WERI-Rb-1 (cell line): ENCODE measurements around the gene IL1RAPL1.
"Not testable (repeated sequence)": the region's sequence is repeated elsewhere in the genome, so short reads cannot be mapped to it uniquely, and the experiment has no call there.

ENCODE experiments used
- DNase-seq: peaks from one replicate; pipeline ENCODE4 v3.0.0-alpha.2; 2020
- H3K27ac ChIP-seq: fragments of 250-450 bp; sonication (Bioruptor Pico); 2 replicates; pipeline ENCODE4 v1.5.1; 2020; ENCODE audit warnings: mild to moderate bottlenecking, moderate library complexity
- H3K27me3 ChIP-seq: fragments of 250-450 bp; sonication (Bioruptor Pico); 2 replicates; pipeline ENCODE4 v1.5.1; 2021; ENCODE audit warnings: mild to moderate bottlenecking, low read depth, moderate library complexity; ENCODE audit not compliant: insufficient read depth, severe bottlenecking
- H3K36me3 ChIP-seq: fragments of 250-450 bp; sonication (Bioruptor Pico); 2 replicates; pipeline ENCODE4 v1.5.1; 2020; ENCODE audit warnings: mild to moderate bottlenecking, moderate library complexity
- H3K4me3 ChIP-seq: 2 replicates; pipeline ENCODE4 v1.5.1; 2011; ENCODE audit warnings: low read depth, mild to moderate bottlenecking, control low read depth, low read length
- H3K9me3 ChIP-seq: fragments of 250-450 bp; sonication (Bioruptor Pico); 2 replicates; pipeline ENCODE4 v1.5.1; 2021; ENCODE audit warnings: mild to moderate bottlenecking, moderate library complexity; ENCODE audit not compliant: severe bottlenecking
- CTCF ChIP-seq: IDR thresholded peaks from 2 replicates; pipeline ENCODE4 v1.5.1; 2011; ENCODE audit warnings: low read depth, mild to moderate bottlenecking, control low read depth, inconsistent platforms, low read length

IL1RAPL1 gene

GRCh38 chrX:29318012-29318411 is 730.8 kb downstream of the IL1RAPL1 start:
- TF ChIP-seq CTCF: no peak
- DNase-seq: no peak
- Histone ChIP-seq H3K36me3 (no peaks in the 10 kb centered on the region), H3K4me3 (no peak overlapping the region), H3K9me3 (no peaks in the 10 kb centered on the region), H3K27me3 (peaks cover 4% of the 10 kb centered on the region), H3K27ac (no peak overlapping the region)

GRCh38 chrX:29332429-29332828 is 745.2 kb downstream of the IL1RAPL1 start:
- not testable (repeated sequence) for H3K27ac ChIP-seq, H3K9me3 ChIP-seq, DNase-seq, H3K36me3 ChIP-seq, H3K27me3 ChIP-seq, H3K4me3 ChIP-seq

- not testable (repeated sequence) for H3K36me3 ChIP-seq, H3K27ac ChIP-seq, H3K27me3 ChIP-seq, H3K4me3 ChIP-seq, H3K9me3 ChIP-seq, DNase-seq
These were observed 745.8 kb downstream of the IL1RAPL1 start for GRCh38 chrX:29333091-29333490.

- TF ChIP-seq CTCF: no peak
- Histone ChIP-seq H3K36me3 (no peaks in the 10 kb centered on the region), H3K27ac (no peak overlapping the region), H3K4me3 (no peak overlapping the region), H3K9me3 (no peaks in the 10 kb centered on the region), H3K27me3 (no peaks in the 10 kb centered on the region)
- no peak for DNase-seq
These were observed 761.0 kb downstream of the IL1RAPL1 start for GRCh38 chrX:29348288-29348687.

- no peak for DNase-seq
- Histone ChIP-seq H3K9me3 (no peaks in the 10 kb centered on the region), H3K4me3 (no peak overlapping the region), H3K36me3 (no peaks in the 10 kb centered on the region), H3K27ac (no peak overlapping the region), H3K27me3 (peaks cover 3% of the 10 kb centered on the region)
- no peak for TF ChIP-seq CTCF
These were observed 772.0 kb downstream of the IL1RAPL1 start for GRCh38 chrX:29359276-29359675.

- not testable (repeated sequence) for H3K4me3 ChIP-seq, DNase-seq, H3K27ac ChIP-seq, H3K27me3 ChIP-seq, H3K9me3 ChIP-seq, H3K36me3 ChIP-seq
These were observed 787.5 kb downstream of the IL1RAPL1 start for GRCh38 chrX:29374765-29375164.

GRCh38 chrX:29376584-29376983 is 789.3 kb downstream of the IL1RAPL1 start:
- H3K27ac ChIP-seq: no peak overlapping the region

More at GRCh38 chrX:29376584-29376983, 789.3 kb downstream of the IL1RAPL1 start:
- no peaks in the 10 kb centered on the region for H3K36me3 ChIP-seq
- no peak overlapping the region for H3K4me3 ChIP-seq
- H3K27me3 ChIP-seq: no peaks in the 10 kb centered on the region
- TF ChIP-seq CTCF: no peak
- no peak for DNase-seq
- no peaks in the 10 kb centered on the region for H3K9me3 ChIP-seq
